A549 (cell line): Measurements from ENCODE around the gene BAIAP3. TPM values are rescaled to one million over a fixed set of nuclear protein-coding genes. Genes with fewer than 3 reads are reported as not detected.
A peak's percentile ranks its signal among the peaks of the same experiment; 100 is the strongest.

Experiments used
- ATAC-seq, 2 experiments: fragments of 200-7000 bp in 1 of 2; fragments of >200 bp in 1 of 2; cut with Nextera tagmentation in 1 of 2; cut with Tn5 transposase in 1 of 2; 3 replicates each; pipeline versions ENCODE4 v1.8.0 to v1.9.1; 2018 to 2020; ENCODE audit warnings: mild to moderate bottlenecking in 1 of 2, moderate library complexity in 1 of 2
- CTCF ChIA-PET: fragments of 300-600 bp; sonication (Branson Sonifier 250); formaldehyde crosslinking; extraction: SDS; loops from one replicate; lab custom pipeline; 2021; ENCODE audit warnings: antibody characterized with exemption, inconsistent platforms; lab: Yijun Ruan, JAX
- POLR2A ChIA-PET: fragments of 350-600 bp; formaldehyde crosslinking; extraction: SDS; loops from one replicate; lab custom pipeline; 2021; ENCODE audit warnings: antibody characterized with exemption, inconsistent platforms; lab: Yijun Ruan, JAX
- DNase-seq, 2 experiments: peaks; one replicate each; pipeline versions ENCODE4 v3.0.0 to v3.0.0-alpha.2; 2011 to 2016; ENCODE audit warnings: low read depth in 1 of 2, low spot score in 1 of 2
- FAIRE-seq: peaks from 2 replicates; lab custom pipeline; 2011; peaks lifted over from hg19 to GRCh38; lab: Jason Lieb, UNC
- H3K27ac ChIP-seq, 2 experiments: fragments of >200 bp; sonication (Bioruptor Twin); formaldehyde crosslinking; 3 replicates each; pipeline ENCODE4 v1.5.1; 2016 to 2017
- H3K4me1 ChIP-seq: fragments of >200 bp; sonication (Bioruptor Twin); formaldehyde crosslinking; 3 replicates; pipeline ENCODE4 v1.6.1; 2016
- H3K4me2 ChIP-seq: fragments of >200 bp; sonication (Bioruptor Twin); formaldehyde crosslinking; 3 replicates; pipeline ENCODE4 v1.6.1; 2016
- H3K4me3 ChIP-seq: fragments of >200 bp; sonication (Bioruptor Twin); formaldehyde crosslinking; 3 replicates; pipeline ENCODE4 v1.5.1; 2016
- H3K9me3 ChIP-seq: fragments of >200 bp; sonication (Bioruptor Twin); formaldehyde crosslinking; 3 replicates; pipeline ENCODE4 v1.6.1; 2016
- ATOH8 ChIP-seq: fragments of 250-450 bp; sonication (Bioruptor Pico); IDR thresholded peaks from 2 replicates; pipeline ENCODE4 v1.5.0; 2020; ENCODE audit warnings: low read depth, mild to moderate bottlenecking, moderate library complexity
- BHLHE40 ChIP-seq: IDR thresholded peaks from 2 replicates; pipeline ENCODE4 v1.6.1; 2012; ENCODE audit warnings: low read depth, low read length, inconsistent platforms
- CBX2 ChIP-seq: fragments of 200-600 bp; sonication (generic); IDR thresholded peaks from 2 replicates; pipeline ENCODE4 v1.6.1; 2016; ENCODE audit warnings: low read depth, mild to moderate bottlenecking, borderline replicate concordance
- CBX8 ChIP-seq: fragments of 200-600 bp; sonication (generic); IDR thresholded peaks from 2 replicates; pipeline ENCODE4 v1.6.1; 2016
- CEBPB ChIP-seq, 2 experiments: fragments of >200 bp in 1 of 2; sonication (Bioruptor Twin) in 1 of 2; formaldehyde crosslinking in 1 of 2; IDR thresholded peaks; 2 replicates each; pipeline ENCODE4 v1.6.1; 2012 to 2016
- CHD2 ChIP-seq: fragments of 150-350 bp; IDR thresholded peaks from 2 replicates; pipeline ENCODE4 v1.6.1; 2014; ENCODE audit warnings: low read length; ENCODE audit not compliant: partially characterized antibody
- CHD4 ChIP-seq: fragments of 200-600 bp; sonication (generic); IDR thresholded peaks from 2 replicates; pipeline ENCODE4 v1.6.1; 2016; ENCODE audit warnings: antibody characterized with exemption, mild to moderate bottlenecking, borderline replicate concordance
- CTCF ChIP-seq: fragments of >200 bp; sonication (Bioruptor Twin); formaldehyde crosslinking; IDR thresholded peaks from 3 replicates; pipeline ENCODE4 v1.5.1; 2016
- E2F6 ChIP-seq: IDR thresholded peaks from 2 replicates; pipeline ENCODE4 v1.6.1; 2012; ENCODE audit warnings: low read depth, borderline replicate concordance
- EHF ChIP-seq: fragments of 250-450 bp; sonication (Bioruptor Pico); IDR thresholded peaks from 2 replicates; pipeline ENCODE4 v1.5.0; 2020; ENCODE audit warnings: mild to moderate bottlenecking
- EHMT2 ChIP-seq: fragments of 200-600 bp; sonication (generic); IDR thresholded peaks from 2 replicates; pipeline ENCODE4 v1.6.1; 2016; ENCODE audit warnings: antibody characterized with exemption, low read depth, mild to moderate bottlenecking, moderate library complexity
- ESRRA ChIP-seq: fragments of 150-350 bp; IDR thresholded peaks from 2 replicates; pipeline ENCODE4 v1.6.1; 2014; ENCODE audit warnings: mild to moderate bottlenecking, low read length, borderline replicate concordance
- FOSL2 ChIP-seq, 2 experiments: fragments of 450-650 bp in 1 of 2; fragments of >200 bp in 1 of 2; sonication (Bioruptor Twin) in 1 of 2; formaldehyde crosslinking; IDR thresholded peaks; 2 replicates each; pipeline versions ENCODE4 v1.5.0 to v1.6.1; 2016 to 2020; ENCODE audit warnings: mild to moderate bottlenecking in 1 of 2, moderate library complexity in 1 of 2
- FOXS1 ChIP-seq: fragments of 250-450 bp; sonication (Bioruptor Pico); IDR thresholded peaks from 2 replicates; pipeline ENCODE4 v1.5.0; 2020; ENCODE audit warnings: mild to moderate bottlenecking, moderate library complexity
- GATA3 ChIP-seq: IDR thresholded peaks from 2 replicates; pipeline ENCODE4 v1.6.1; 2012; ENCODE audit warnings: borderline replicate concordance
- HDAC2 ChIP-seq: fragments of 200-600 bp; sonication (generic); IDR thresholded peaks from 2 replicates; pipeline ENCODE4 v1.6.1; 2016
- HES2 ChIP-seq: fragments of >200 bp; sonication (Bioruptor Twin); formaldehyde crosslinking; IDR thresholded peaks from 2 replicates; pipeline ENCODE4 v1.6.1; 2016
- HEYL ChIP-seq: fragments of 250-450 bp; sonication (Bioruptor Pico); IDR thresholded peaks from 2 replicates; pipeline ENCODE4 v1.8.0; 2021; ENCODE audit warnings: mild to moderate bottlenecking, moderate library complexity
- HOXA7 ChIP-seq: fragments of 250-450 bp; sonication (Bioruptor Pico); IDR thresholded peaks from 2 replicates; pipeline ENCODE4 v1.5.0; 2020; ENCODE audit warnings: mild to moderate bottlenecking, moderate library complexity
- JUN ChIP-seq, 2 experiments: fragments of >200 bp; sonication (Bioruptor Twin); formaldehyde crosslinking; IDR thresholded peaks; 2 replicates in 1 of 2; 3 replicates in 1 of 2; pipeline ENCODE4 v1.6.1; 2016 to 2017
- JUNB ChIP-seq: fragments of >200 bp; sonication (Bioruptor Twin); formaldehyde crosslinking; IDR thresholded peaks from 2 replicates; pipeline ENCODE4 v1.6.1; 2016
- MAFK ChIP-seq: fragments of 450-650 bp; IDR thresholded peaks from 2 replicates; pipeline ENCODE4 v1.6.1; 2014; ENCODE audit not compliant: partially characterized antibody
- MAX ChIP-seq: IDR thresholded peaks from 2 replicates; pipeline ENCODE4 v1.6.1; 2012
- NFE2L2 ChIP-seq: fragments of 150-350 bp; conservative IDR thresholded peaks from 2 replicates; pipeline ENCODE4 v1.6.1; 2014; ENCODE audit warnings: low read length
- PHF8 ChIP-seq: fragments of 200-600 bp; sonication (generic); IDR thresholded peaks from 2 replicates; pipeline ENCODE4 v1.6.1; 2016; ENCODE audit warnings: low read depth, mild to moderate bottlenecking, antibody characterized with exemption, moderate library complexity, borderline replicate concordance
- POLR2A ChIP-seq: IDR thresholded peaks from 2 replicates; pipeline ENCODE4 v1.6.1; 2012; ENCODE audit warnings: mild to moderate bottlenecking, low read length
- POLR2AphosphoS2 ChIP-seq: conservative IDR thresholded peaks from 2 replicates; pipeline ENCODE4 v1.6.1; 2012; ENCODE audit warnings: low read length, improper control_type of control experiment, inconsistent platforms
- RFX5 ChIP-seq: fragments of 450-650 bp; IDR thresholded peaks from 2 replicates; pipeline ENCODE4 v1.7.1; 2014; ENCODE audit warnings: antibody characterized with exemption, mild to moderate bottlenecking, moderate library complexity
- SMC3 ChIP-seq: fragments of >200 bp; sonication (Bioruptor Twin); formaldehyde crosslinking; IDR thresholded peaks from 3 replicates; pipeline ENCODE4 v1.6.1; 2018; ENCODE audit warnings: inconsistent platforms
- USF2 ChIP-seq: fragments of 450-650 bp; IDR thresholded peaks from 2 replicates; pipeline ENCODE4 v1.6.1; 2014; ENCODE audit warnings: antibody characterized with exemption
- WGBS: methylation state at CpG from one replicate; pipeline ENCODE4 v1.1.6; 2017; ENCODE audit errors: missing lambda C conversion rate; 5-methylcytosine and 5-hydroxymethylcytosine counted together
- polyA plus RNA-seq, 4 experiments: library from polyadenylated mRNA; depleted of rRNA in 3 of 4; stranded (reverse); fragments of >200 nt; fragmentation: RNase III in 1 of 4; extraction: RNeasy Plus Mini Kit Qiagen cat#74134 plus additional on column Dnase treatment in 1 of 4; gene quantifications; 2 replicates in 3 of 4; 3 replicates in 1 of 4; pipeline ENCODE4 v1.2.3, GENCODE V29; 2011 to 2017

BAIAP3 gene
- polyA plus RNA-seq, 2 of the 4 experiments (the other 2 are of a cell fraction), result 0.31 to 0.32 TPM

- TF ChIP-seq CHD4, result no peak
- TF ChIP-seq USF2, result no peak
- TF ChIP-seq BHLHE40, result no peak
- no peak for TF ChIP-seq HDAC2
- TF ChIP-seq MAX, result peak; percentile 64; the same call in 1 of the 2 replicates
- peak in 1 of 2 experiments; percentile 39; a peak in 1 of 4 replicates for TF ChIP-seq CEBPB (IDR thresholded peaks at IDR 0.05)
- TF ChIP-seq FOXS1 (CRISPR knock-in tag), result no peak
- 0 out of 2 replicates have a peak, but pooled peaks have one; percentile 13 for TF ChIP-seq ESRRA
- TF ChIP-seq CTCF, result no peak
- no peak for TF ChIP-seq CHD2
- peak; percentile 9; the same call in 1 of the 2 replicates for TF ChIP-seq FOSL2 (IDR thresholded peaks at IDR 0.05)
- peak; percentile 94 for TF ChIP-seq FOSL2 (CRISPR knock-in tag; IDR thresholded peaks at IDR 0.05)
- TF ChIP-seq HEYL (CRISPR knock-in tag), result no peak
- no peak for TF ChIP-seq RFX5
- no peak for TF ChIP-seq CBX2
- TF ChIP-seq GATA3, result no peak
- TF ChIP-seq JUN (IDR thresholded peaks at IDR 0.05), result no peak; a peak in 1 of 5 replicates
- TF ChIP-seq MAFK, result peak; percentile 99
- TF ChIP-seq SMC3, result no peak
- TF ChIP-seq HES2, result no peak
- no peak for TF ChIP-seq EHMT2
- 0 out of 2 replicates have a peak, but pooled peaks have one; percentile 37 for TF ChIP-seq E2F6
- TF ChIP-seq CBX8, result no peak
- no peak for TF ChIP-seq JUNB
- TF ChIP-seq NFE2L2, result peak; percentile 96
- no peak for TF ChIP-seq POLR2AphosphoS2
These were observed 45.4 kb downstream of the BAIAP3 start (continued) for GRCh38 chr16:1378804-1379303.

GRCh38 chr16:1379304-1380076 is 46.0 kb downstream of the BAIAP3 start:
- peak; percentile 43 to 65 for DNase-seq
- FAIRE-seq, result no peak
- ChIA-PET CTCF (interaction anchor here (1.0 to 11.4 kb wide), 8 partner anchors 8 to 550 kb away, joined by 3 to 127 read pairs (median 4); partner anchors contain the start of gene UQCC4), POLR2A (interaction anchor here (1.0 to 2.5 kb wide), 8 partner anchors 10 to 403 kb away, joined by 3 to 10 read pairs (median 5); partner anchors contain the start of genes NUBP2, SPSB3 and UQCC4)
- ATAC-seq, result peak; percentile 55 to 62
- no peaks in the 10 kb centered on the region for H3K9me3 ChIP-seq
- peak overlapping the region; percentile 99 for H3K4me2 ChIP-seq
- 0% methylated on average over 2 of the region's 95 CpGs for WGBS
- peaks cover 27% of the 10 kb centered on the region for H3K4me1 ChIP-seq
- H3K4me3 ChIP-seq, result peak overlapping the region; percentile 70
- H3K27ac ChIP-seq, result peak overlapping the region; percentile 93 to 100
- TF ChIP-seq HOXA7 (no peak), EHF (CRISPR knock-in tag) (no peak), GATA3 (no peak), NFE2L2 (no peak), CEBPB (IDR thresholded peaks at IDR 0.05) (no peak), POLR2A (peak; percentile 88), EHMT2 (no peak), CTCF (no peak), ATOH8 (CRISPR knock-in tag) (no peak), PHF8 (peak; percentile 57), MAX (peak; percentile 75), CHD4 (no peak), BHLHE40 (no peak)
